HEK293 (cell line): ENCODE data around the gene GYPC.

Experiments used
- KLF7 ChIP-seq: fragments of 450-650 bp; formaldehyde crosslinking; IDR thresholded peaks from 2 replicates; pipeline ENCODE4 v1.5.1; 2016; ENCODE audit warnings: missing biosample characterization, missing genetic modification characterization, borderline replicate concordance
- YY1 ChIP-seq: fragments of 450-650 bp; formaldehyde crosslinking; IDR thresholded peaks from 2 replicates; pipeline ENCODE4 v1.5.1; 2018; ENCODE audit warnings: missing biosample characterization, missing genetic modification characterization
- ZNF138 ChIP-seq: fragments of 450-650 bp; formaldehyde crosslinking; IDR thresholded peaks from 2 replicates; pipeline ENCODE4 v1.5.1; 2016; ENCODE audit warnings: missing biosample characterization, missing genetic modification characterization, borderline replicate concordance
- ZNF391 ChIP-seq: fragments of 450-650 bp; formaldehyde crosslinking; IDR thresholded peaks from 2 replicates; pipeline ENCODE4 v1.5.1; 2016; ENCODE audit warnings: low read depth, missing biosample characterization, missing genetic modification characterization, borderline replicate concordance
- TF ChIP-seq, protein P1 (sequence below): fragments of 450-650 bp; formaldehyde crosslinking; IDR thresholded peaks from 2 replicates; pipeline ENCODE4 v1.5.1; 2016; ENCODE audit warnings: missing biosample characterization, missing genetic modification characterization

DNA sequence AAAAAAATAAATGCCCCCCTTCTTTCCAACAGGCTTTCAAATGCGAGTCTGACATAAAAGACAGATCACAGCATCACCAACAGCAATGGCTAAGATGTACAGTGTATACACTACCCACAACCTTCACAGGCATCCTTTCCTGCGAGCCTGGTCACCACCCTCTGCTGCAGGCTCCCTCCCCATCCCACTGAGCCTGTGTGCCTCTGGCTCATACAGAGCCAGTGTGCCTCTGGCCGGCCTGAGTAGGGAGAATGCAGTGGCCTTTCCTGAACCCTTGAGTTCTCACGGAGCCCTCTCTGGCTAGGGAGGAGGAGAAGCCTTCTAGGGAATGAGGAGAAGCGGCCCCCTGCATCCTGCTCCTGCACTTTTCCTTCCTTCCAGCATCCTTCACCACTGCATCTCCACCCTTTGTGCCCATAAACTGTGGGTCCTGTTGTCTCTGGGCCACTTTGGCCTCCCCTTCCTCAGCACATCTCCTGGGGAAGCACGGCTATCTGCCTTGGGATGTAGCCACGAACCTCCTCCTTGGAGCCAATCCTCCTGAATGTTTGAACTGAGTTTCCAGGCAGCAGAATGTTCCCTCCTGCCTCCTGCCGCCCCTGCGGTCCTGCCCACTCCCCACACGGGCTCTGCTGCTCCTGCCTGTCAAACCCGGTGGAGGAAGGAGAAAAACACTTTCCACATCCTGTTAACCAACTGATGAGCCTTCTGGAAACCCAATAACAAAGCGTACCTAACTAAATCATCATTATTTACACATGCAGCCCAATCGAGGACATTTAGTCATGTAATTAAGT, 22.5 kb downstream of the GYPC start:
- TF ChIP-seq ZNF391 (tag by site-specific recombination) = no peak
- no peak for TF ChIP-seq ZNF138 (tag by site-specific recombination)
- no peak for TF ChIP-seq YY1 (tag by site-specific recombination)
- TF ChIP-seq, protein P1, sequence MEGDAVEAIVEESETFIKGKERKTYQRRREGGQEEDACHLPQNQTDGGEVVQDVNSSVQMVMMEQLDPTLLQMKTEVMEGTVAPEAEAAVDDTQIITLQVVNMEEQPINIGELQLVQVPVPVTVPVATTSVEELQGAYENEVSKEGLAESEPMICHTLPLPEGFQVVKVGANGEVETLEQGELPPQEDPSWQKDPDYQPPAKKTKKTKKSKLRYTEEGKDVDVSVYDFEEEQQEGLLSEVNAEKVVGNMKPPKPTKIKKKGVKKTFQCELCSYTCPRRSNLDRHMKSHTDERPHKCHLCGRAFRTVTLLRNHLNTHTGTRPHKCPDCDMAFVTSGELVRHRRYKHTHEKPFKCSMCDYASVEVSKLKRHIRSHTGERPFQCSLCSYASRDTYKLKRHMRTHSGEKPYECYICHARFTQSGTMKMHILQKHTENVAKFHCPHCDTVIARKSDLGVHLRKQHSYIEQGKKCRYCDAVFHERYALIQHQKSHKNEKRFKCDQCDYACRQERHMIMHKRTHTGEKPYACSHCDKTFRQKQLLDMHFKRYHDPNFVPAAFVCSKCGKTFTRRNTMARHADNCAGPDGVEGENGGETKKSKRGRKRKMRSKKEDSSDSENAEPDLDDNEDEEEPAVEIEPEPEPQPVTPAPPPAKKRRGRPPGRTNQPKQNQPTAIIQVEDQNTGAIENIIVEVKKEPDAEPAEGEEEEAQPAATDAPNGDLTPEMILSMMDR (tag by site-specific recombination) = no peak
- no peak for TF ChIP-seq KLF7 (tag by site-specific recombination)
